Measurements from ENCODE around the gene NUDT15.
"Not testable (repeated sequence)": the region's sequence is repeated elsewhere in the genome, so short reads cannot be mapped to it uniquely, and the experiment has no call there.

NUDT15 gene

DNA sequence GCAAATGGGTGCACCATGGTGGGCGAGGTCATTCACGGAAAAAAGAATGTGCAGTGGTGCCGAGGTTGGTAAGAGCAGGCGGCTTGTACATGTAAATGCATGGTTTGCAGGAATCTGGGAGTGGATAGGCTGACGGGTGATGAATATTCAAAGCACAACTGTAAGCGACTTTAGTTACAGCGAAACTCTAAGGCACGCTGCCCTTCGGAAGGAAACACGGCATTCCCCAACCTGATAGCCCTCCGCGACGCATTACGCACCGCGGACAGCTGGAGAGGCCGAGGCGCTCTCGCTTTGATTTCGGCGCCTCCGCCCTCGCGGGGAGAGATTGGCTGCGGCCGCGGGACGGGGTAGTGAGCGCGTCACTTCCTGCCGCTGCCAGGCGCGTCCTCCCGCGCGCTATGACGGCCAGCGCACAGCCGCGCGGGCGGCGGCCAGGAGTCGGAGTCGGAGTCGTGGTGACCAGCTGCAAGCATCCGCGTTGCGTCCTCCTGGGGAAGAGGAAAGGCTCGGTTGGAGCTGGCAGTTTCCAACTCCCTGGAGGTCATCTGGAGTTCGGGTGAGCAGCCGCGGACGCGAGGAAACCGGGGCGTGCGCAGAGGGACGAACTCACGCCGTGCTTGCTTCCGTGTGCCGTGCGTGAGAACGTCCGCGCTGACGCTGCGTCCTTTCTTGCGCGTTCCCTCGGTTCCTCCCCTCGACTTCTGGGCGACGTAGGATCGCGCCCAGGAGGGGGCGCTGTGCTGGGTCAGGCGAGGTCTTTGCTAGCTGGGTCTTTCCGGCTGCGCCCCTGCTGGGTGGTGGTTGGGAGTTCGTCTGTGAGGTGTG lies at the start of gene NUDT15:
Gene NUDT15, plus strand, starts transcription at position 381 of the 828 bp plus-strand sequence. Its CDS starts 21 bp downstream, at position 402.
- DNase-seq: peak; percentile 88 to 95

DNA sequence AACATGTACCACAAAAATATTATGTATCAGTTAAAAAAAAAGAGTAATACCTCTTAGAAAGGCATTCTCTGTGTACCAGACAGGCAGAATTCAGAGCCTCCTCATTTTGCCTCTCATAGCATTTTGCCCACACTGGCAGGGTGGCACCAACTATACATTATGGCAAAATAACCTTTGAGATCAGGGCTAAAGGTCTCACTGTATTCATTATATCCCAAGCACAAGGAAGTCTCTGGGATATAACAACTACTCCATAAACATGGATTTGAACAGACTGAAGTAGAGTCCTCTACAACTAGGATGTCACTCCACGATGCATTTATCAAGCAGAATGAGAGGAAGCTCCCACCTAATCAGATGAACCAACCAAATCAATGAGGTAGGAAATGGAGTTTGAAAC lies 47.1 kb upstream of the NUDT15 start:
- DNase-seq: no peak

GRCh38 chr13:47990920-47991466 lies 46.5 kb upstream of the NUDT15 start:
- DNase-seq: no peak

DNA sequence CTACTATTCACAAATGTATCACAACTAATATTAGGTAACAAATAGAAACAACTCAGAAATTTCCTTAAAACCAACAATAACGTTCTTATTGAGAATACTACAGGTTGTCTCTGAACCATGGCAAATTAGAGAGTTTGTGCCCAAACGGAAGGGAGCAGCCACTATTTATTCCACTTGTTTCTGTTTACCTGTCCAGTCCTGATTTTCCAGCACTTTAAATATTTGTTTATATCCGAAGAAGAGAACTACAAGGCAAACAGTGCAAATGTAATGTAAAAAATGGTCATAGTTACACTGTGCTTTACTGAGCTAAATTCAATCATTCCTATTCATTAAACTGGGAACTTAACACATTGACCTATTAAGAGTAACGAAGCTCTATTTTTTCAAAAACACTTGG lies 45.7 kb upstream of the NUDT15 start:
- DNase-seq: no peak

DNA sequence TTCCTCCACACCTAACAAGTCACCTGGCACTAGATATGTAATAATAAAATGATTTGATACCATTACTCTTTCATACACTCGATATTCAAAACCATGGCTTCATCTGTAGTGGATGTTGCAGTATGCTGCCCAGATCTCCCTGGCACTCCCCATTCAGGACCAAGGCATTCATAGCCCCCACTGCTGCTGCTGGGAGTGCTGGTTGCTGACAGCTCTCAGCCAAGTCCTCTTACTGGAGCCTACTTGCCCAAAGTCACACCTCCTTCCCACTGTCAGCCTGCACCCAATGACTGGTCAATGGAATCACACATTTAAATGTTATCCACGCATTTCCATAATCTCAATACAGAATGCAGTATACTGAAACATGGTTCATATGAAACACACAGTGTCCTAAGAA lies 40.1 kb upstream of the NUDT15 start:
- DNase-seq: no peak

DNA sequence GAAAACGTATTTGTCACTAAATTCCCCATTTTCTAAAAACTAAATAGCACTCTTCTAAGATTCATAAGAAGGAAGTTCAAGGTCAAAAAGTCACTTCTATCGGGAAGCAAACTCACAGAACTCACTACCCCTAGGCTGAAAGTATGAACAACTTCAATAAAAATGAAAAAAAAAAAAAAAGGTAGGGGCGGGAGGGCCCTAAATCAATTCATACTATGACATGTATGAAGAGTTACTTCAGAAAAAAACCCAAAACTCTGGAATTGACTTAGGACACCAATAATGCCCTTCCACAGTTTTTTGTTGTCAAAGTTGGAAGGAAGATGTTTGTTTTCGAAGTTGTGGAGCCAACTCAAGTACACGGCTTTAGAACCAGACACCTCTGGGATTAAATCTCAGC lies 37.6 kb upstream of the NUDT15 start:
- no peak for DNase-seq

- no peak for DNase-seq
Measured at GRCh38 chr13:48000559-48001113, 36.9 kb upstream of the NUDT15 start.

GRCh38 chr13:48001114-48001881 lies 36.2 kb upstream of the NUDT15 start, which contains the start of gene SUCLA2:
Gene SUCLA2 (minus strand): TSS chr13:48001273. CDS start chr13:48001269, 4 bp downstream.
- peak; percentile 90 to 95 for DNase-seq

- DNase-seq: not testable (repeated sequence)
Measured at GRCh38 chr13:48001999-48002398, 35.5 kb upstream of the NUDT15 start.

- peak in 1 of 2 donors; percentile 20 for DNase-seq
Measured at GRCh38 chr13:48004201-48004600, 33.3 kb upstream of the NUDT15 start.

- DNase-seq: no peak
Measured at GRCh38 chr13:48006396-48006795, 31.1 kb upstream of the NUDT15 start.

GRCh38 chr13:48009284-48009683 lies 28.2 kb upstream of the NUDT15 start:
- DNase-seq: no peak

GRCh38 chr13:48010698-48011097 lies 26.8 kb upstream of the NUDT15 start:
- no peak for DNase-seq

DNA sequence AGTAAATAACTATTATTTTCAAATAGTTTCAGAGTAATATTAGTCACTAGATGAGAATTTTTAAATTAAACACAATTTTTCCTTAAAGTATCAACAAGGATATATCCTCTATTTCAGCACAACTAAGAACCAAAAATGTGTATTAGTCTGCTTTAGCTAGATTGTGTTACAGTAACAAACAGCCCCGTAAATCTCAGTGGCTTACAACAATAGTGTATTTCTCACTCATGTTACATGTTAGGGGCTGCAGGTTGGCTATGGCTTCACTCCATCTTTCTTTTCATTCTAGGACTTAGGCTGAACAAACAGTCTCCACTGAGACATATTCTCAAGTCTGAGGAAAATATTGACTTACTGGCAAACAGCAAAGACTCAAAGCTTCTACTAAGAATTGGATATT lies 24.9 kb upstream of the NUDT15 start:
- DNase-seq: no peak

GRCh38 chr13:48014359-48014758 lies 23.2 kb upstream of the NUDT15 start:
- no peak for DNase-seq

DNA sequence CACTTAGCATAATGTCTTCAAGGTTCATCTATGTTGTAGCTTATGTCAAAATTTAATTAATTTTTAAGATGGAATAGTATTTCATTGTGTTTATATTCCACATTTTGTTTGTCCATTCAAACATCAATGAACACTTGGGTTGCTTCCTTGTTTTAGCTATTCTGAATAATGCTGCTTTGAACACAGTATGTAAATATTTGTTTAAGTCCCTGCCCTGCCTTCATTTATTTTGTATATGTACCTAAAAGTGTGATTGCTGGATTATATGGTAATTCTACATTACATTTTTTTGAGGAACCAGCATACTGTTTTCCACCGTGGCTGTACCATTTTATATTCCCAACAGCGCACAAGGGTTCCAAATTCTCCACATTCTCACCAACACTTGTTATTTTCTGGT lies 18.9 kb upstream of the NUDT15 start:
- DNase-seq: no peak

GRCh38 chr13:48019796-48020195 lies 17.7 kb upstream of the NUDT15 start:
- DNase-seq: no peak

DNA sequence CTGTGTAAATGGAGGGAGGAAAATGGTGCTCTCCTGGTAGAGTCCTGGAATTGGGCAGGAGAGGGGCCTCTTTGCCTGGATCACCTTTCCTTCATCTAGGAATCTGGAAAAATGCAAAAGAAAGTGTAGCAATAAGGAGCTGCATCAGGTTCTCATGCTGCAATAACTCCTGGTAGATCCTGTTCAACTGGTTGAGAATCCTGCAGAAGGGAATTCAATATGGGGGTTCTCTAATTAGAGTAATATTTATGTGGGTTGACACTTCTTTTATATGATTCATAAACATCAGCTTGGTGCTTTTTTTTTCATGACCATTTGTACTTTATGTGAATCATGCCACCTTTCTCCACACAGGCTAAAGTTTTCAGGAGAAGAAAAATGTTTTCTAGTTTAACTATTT lies 9.5 kb upstream of the NUDT15 start:
- no peak for DNase-seq

DNA sequence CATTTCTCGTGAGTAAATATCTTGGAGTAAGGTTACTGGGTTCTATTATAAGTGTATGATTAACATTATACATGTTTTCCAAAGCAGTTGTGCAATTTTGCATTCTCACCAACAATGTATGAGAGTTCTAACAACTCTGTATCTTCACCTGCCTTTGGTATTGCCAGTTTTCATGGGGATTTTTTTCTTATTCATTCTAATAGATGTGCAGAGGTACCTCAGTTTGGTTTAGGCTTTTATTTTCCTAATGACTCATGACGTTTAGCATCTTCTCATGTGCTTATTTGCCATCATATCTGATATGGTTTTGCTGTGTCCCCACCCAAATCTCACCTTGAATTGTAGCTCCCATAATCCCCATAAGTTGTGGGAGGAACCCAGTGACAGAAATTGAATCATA lies 7.7 kb upstream of the NUDT15 start:
- DNase-seq: no peak

GRCh38 chr13:48038761-48039160 lies 1.2 kb downstream of the NUDT15 start:
- no peak for DNase-seq

- DNase-seq: no peak
Measured at GRCh38 chr13:48040049-48040448, 2.5 kb downstream of the NUDT15 start.

DNA sequence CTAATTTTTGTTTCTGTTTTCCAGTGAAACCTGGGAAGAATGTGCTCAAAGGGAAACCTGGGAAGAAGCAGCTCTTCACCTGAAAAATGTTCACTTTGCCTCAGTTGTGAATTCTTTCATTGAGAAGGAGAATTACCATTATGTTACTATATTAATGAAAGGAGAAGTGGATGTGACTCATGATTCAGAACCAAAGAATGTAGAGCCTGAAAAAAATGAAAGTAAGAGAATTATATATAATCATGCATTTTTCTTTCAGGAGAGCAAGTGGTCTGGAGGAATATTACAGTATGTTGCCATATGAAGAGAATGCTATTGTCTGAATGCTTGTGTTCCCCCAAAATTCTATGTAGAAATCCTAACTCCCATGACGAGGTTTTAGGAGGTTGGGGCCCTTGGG lies 3.4 kb downstream of the NUDT15 start:
- DNase-seq: no peak

- no peak for DNase-seq
Measured at GRCh38 chr13:48042894-48043293, 5.4 kb downstream of the NUDT15 start.

Data from inflammatory macrophage treated with lipopolysaccharide for 1 hour (primary cell).